Endothelial cell of umbilical vein (primary cell): Measurements from ENCODE around the gene OSBPL10.

ENCODE experiments used
- EZH2 ChIP-seq: IDR thresholded peaks from 2 replicates; pipeline ENCODE4 v1.6.1; 2012; ENCODE audit warnings: borderline replicate concordance, low read depth, mild to moderate bottlenecking, moderate library complexity, low read length, inconsistent platforms; ENCODE audit not compliant: severe bottlenecking
- POLR2A ChIP-seq: IDR thresholded peaks from 2 replicates; pipeline ENCODE4 v1.6.1; 2012; ENCODE audit warnings: low read depth, mild to moderate bottlenecking, control low read depth, low read length
- TF ChIP-seq, protein P1 (sequence below), 2 donors: IDR thresholded peaks; 1 replicate in 1 of 2; 2 replicates in 1 of 2; pipeline ENCODE4 v1.5.1; 2011; ENCODE audit warnings: low read length in 2 of 2, mild to moderate bottlenecking in 2 of 2, moderate library complexity in 2 of 2, control low read depth in 1 of 2, inconsistent platforms in 1 of 2, low read depth in 1 of 2; ENCODE audit not compliant: insufficient read depth in 1 of 2; ENCODE audit errors: extremely low read depth in 1 of 2
- TF ChIP-seq, protein P2 (sequence below): IDR thresholded peaks from 2 replicates; pipeline ENCODE4 v1.6.1; 2011; ENCODE audit not compliant: insufficient read depth, insufficient read length

DNA sequence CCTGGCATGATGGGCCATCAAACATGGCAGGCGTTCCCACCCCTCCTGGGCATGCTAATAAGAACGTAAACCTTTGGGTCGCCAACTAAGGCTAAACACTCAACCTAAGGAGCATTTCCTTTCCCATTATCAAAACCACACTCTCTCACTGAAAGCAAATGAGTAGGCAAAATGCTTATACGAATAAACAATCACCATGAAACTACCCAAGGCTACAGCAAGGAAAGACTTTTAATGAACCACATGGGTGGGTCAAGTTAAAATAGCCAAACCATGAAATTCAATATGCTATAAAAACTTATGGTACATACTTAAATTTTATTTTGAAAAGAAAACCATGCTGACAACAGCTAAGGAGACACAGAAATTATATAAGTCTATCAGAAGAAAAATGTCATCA, 180.6 kb downstream of the OSBPL10 start:
- no peak for TF ChIP-seq POLR2A
- TF ChIP-seq, protein P1, sequence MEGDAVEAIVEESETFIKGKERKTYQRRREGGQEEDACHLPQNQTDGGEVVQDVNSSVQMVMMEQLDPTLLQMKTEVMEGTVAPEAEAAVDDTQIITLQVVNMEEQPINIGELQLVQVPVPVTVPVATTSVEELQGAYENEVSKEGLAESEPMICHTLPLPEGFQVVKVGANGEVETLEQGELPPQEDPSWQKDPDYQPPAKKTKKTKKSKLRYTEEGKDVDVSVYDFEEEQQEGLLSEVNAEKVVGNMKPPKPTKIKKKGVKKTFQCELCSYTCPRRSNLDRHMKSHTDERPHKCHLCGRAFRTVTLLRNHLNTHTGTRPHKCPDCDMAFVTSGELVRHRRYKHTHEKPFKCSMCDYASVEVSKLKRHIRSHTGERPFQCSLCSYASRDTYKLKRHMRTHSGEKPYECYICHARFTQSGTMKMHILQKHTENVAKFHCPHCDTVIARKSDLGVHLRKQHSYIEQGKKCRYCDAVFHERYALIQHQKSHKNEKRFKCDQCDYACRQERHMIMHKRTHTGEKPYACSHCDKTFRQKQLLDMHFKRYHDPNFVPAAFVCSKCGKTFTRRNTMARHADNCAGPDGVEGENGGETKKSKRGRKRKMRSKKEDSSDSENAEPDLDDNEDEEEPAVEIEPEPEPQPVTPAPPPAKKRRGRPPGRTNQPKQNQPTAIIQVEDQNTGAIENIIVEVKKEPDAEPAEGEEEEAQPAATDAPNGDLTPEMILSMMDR (IDR thresholded peaks at IDR 0.05; ENCODE audit: extremely low read depth in 1 of 2, insufficient read depth in 1 of 2, low read depth in 1 of 2, low read length in 2 of 2), result no peak
- TF ChIP-seq, protein P2, sequence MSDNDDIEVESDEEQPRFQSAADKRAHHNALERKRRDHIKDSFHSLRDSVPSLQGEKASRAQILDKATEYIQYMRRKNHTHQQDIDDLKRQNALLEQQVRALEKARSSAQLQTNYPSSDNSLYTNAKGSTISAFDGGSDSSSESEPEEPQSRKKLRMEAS, result no peak
- TF ChIP-seq EZH2, result no peak
